Measurements from ENCODE around the gene SMAD7.

Gene SMAD7

DNA sequence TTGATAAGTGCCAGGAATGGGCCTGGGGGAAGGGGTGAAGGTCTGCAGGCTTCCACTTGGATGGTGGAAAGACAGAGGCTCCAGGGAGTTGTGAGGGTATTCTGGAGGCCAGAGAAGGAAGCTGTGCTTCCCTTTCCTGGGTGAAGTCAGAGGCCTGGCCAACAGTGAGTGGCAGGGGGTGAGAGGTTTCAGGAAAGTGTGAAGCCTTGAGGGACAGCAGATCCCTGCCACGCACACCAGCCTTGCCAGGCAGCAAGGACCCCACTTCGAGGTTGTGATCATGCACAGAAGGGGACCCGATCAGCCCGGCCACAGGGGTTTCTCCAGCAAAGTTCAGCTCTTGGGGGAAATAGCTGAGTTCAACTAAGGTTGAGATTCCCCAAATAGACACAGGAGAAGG lies 66.5 kb downstream of the SMAD7 start:
- no peak overlapping the region for H3K27ac ChIP-seq
- TF ChIP-seq ZFX (IDR thresholded peaks at IDR 0.05), result no peak
- TF ChIP-seq, protein P1, sequence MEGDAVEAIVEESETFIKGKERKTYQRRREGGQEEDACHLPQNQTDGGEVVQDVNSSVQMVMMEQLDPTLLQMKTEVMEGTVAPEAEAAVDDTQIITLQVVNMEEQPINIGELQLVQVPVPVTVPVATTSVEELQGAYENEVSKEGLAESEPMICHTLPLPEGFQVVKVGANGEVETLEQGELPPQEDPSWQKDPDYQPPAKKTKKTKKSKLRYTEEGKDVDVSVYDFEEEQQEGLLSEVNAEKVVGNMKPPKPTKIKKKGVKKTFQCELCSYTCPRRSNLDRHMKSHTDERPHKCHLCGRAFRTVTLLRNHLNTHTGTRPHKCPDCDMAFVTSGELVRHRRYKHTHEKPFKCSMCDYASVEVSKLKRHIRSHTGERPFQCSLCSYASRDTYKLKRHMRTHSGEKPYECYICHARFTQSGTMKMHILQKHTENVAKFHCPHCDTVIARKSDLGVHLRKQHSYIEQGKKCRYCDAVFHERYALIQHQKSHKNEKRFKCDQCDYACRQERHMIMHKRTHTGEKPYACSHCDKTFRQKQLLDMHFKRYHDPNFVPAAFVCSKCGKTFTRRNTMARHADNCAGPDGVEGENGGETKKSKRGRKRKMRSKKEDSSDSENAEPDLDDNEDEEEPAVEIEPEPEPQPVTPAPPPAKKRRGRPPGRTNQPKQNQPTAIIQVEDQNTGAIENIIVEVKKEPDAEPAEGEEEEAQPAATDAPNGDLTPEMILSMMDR (conservative IDR thresholded peaks at IDR 0.05), result no peak

DNA sequence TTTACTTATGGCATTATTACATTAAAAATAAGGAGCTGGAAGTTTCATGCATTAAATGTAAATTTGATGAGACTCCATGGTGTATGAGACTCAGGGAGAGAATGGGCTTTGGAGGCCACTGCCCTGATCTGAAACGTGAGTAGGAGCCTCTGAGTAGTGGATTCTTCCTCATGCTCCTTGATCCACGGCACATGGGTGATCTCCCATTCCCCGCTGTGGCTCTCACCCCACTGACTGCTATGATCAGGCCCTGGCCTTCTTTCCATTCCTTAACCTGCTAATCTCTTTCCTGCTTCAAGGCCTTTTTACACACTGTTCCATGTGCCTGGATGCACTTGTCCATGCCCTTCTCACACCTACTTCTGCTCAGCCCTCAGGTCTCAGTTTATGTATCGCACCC lies 68.4 kb downstream of the SMAD7 start:
- no peak overlapping the region for H3K27ac ChIP-seq
- TF ChIP-seq, protein P1 (conservative IDR thresholded peaks at IDR 0.05), result no peak
- no peak for TF ChIP-seq ZFX (IDR thresholded peaks at IDR 0.05)

DNA sequence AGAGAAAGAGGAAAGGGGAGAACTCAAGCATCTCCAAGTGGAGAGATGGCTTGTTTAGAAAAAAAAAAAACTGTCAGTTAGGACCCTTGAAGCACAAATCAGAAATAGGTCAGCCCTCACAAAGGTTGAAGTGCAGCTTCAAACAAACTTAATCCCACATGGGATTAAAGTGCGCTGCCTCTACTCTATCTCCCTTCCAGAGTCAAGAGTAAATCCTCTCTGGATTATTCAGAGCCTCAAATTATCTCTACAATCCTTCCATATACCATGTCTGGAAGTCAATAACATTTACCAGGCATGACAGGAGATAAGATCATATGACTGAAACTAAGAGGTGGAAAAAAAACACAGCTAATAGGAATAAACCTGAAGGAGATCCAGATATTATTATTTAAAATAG lies 69.8 kb downstream of the SMAD7 start:
- H3K27ac ChIP-seq, result no peak overlapping the region
- TF ChIP-seq, protein P1 (conservative IDR thresholded peaks at IDR 0.05), result no peak
- no peak for TF ChIP-seq ZFX (IDR thresholded peaks at IDR 0.05)

DNA sequence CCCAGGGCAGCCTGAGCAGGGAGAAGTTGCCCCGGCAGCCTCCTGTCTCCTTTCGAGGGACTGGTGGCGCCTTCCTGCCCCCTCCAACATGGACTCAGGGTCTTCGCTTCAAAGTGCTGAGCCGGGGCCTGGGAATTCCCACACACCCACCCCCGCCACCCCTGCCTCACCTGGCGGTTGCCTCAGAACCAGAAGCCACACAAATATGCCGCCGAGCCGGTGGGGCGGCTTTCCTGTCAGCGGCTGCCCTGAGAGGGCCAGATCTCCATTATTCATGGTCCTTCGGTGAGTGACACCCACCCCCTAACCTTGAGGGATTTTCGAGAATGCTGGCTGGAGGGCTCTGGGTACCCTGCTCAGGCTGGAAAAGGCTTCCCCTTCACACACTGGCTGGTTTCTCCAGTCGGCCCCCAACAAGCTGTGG lies 71.7 kb downstream of the SMAD7 start:
- TF ChIP-seq, protein P1 (conservative IDR thresholded peaks at IDR 0.05), result no peak
- no peak for TF ChIP-seq ZFX (IDR thresholded peaks at IDR 0.05)
- H3K27ac ChIP-seq, result no peak overlapping the region

DNA sequence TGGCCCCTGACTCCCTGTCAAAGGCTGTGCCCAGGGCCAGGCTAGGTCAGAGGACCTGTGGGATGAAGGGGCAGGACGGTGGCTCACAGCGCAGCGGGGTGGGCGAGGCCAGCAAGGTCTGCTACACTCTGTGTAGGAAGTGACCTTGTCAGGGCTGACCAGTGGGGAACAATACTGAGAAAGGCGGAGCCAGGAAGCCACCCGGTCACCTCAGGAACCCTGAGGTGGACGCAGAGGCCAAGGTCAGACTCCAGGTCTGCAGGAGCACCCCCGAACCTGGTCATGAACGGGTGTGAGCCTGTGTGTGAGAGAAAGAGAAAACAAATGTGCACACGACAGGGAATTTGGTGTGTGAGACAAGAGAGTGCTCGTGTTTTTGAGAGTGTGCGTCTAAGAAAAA lies 72.3 kb downstream of the SMAD7 start:
- no peak for TF ChIP-seq ZFX (IDR thresholded peaks at IDR 0.05)
- TF ChIP-seq, protein P1 (conservative IDR thresholded peaks at IDR 0.05), result no peak
- no peak overlapping the region for H3K27ac ChIP-seq

DNA sequence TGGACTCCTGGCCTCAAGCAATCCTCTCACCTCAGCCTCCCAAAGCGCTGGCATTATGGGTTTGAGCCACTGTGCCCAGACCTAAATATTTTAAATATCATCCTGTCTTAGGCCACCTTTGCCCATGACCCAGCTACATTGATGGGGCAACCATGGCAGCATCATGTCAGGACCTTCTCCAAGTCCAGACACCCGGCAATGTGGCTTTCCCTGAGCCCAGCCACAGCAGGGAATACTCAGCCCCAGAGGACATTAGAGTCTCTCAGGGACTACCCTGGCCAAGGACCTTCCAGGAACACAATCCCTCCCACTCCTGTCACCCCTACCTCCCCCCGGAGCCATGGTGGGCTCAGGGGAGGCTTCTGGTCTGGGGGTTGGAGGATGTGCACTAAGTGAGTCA lies 72.8 kb downstream of the SMAD7 start:
- TF ChIP-seq, protein P1 (conservative IDR thresholded peaks at IDR 0.05), result no peak
- TF ChIP-seq ZFX (IDR thresholded peaks at IDR 0.05), result no peak
- H3K27ac ChIP-seq, result no peak overlapping the region

DNA sequence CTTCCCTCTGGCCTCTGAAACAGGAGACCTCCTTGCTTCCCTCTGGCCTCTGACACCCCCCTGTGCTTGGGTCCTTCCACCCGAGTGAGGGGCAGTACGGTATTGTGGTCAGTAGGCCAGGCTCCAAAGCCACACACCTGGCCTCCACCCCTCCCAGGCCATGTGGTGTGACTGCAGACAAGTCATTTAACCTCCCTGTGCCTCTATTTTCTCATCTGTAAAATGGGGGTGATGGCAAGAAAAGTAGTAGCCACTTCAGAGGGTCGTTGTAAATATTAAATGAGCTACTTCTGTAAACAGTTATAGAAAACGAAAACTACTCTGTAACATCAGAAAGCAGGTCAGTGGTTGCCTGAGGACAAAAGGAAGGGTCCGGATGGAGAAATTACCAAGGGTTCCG lies 74.2 kb downstream of the SMAD7 start:
- TF ChIP-seq ZFX (IDR thresholded peaks at IDR 0.05), result no peak
- TF ChIP-seq, protein P1 (conservative IDR thresholded peaks at IDR 0.05), result no peak
- H3K27ac ChIP-seq, result no peak overlapping the region
